Caco-2 (cell line): Measurements from ENCODE around the gene CDH16. TPM values are rescaled to one million over a fixed set of nuclear protein-coding genes. Genes with fewer than 3 reads are reported as not detected.
"Not testable (repeated sequence)": the region's sequence is repeated elsewhere in the genome, so short reads cannot be mapped to it uniquely, and the experiment has no call there.

Source experiments
- BruUV-seq: library from RNA; stranded (reverse); fragments of 400-500 nt; replicated peaks from 2 replicates; lab custom pipeline; 2021; lab: Mats Ljungman, UMichigan
- CTCF ChIA-PET: fragments of 300-600 bp; sonication (Branson Sonifier 250); formaldehyde crosslinking; loops from one replicate; lab custom pipeline; 2022; ENCODE audit warnings: antibody characterized with exemption; lab: Charles Lee
- POLR2A ChIA-PET: fragments of 300-600 bp; sonication (Branson Sonifier 250); formaldehyde crosslinking; loops from one replicate; lab custom pipeline; 2022; ENCODE audit warnings: antibody characterized with exemption; lab: Charles Lee
- DNase-seq, 2 experiments: peaks; one replicate each; pipeline versions ENCODE4 v3.0.0 to v3.0.0-alpha.2; 2020 to 2022
- H3K27me3 ChIP-seq: replicated peaks from 2 replicates; pipeline ENCODE4 v1.6.0; 2011; ENCODE audit warnings: low read length; ENCODE audit not compliant: control insufficient read depth, insufficient read depth
- H3K36me3 ChIP-seq: 2 replicates; pipeline ENCODE4 v1.5.1; 2011; ENCODE audit warnings: low read length; ENCODE audit not compliant: control insufficient read depth, insufficient read depth
- H3K4me1 ChIP-seq: fragments of 250-450 bp; sonication (Bioruptor Pico); 2 replicates; pipeline ENCODE4 v1.5.1; 2020; ENCODE audit warnings: mild to moderate bottlenecking
- H3K4me3 ChIP-seq: 2 replicates; pipeline ENCODE4 v1.5.1; 2011; ENCODE audit warnings: low read depth, mild to moderate bottlenecking, control low read depth, low read length
- H3K9me3 ChIP-seq: fragments of 250-450 bp; sonication (Bioruptor Pico); 2 replicates; pipeline ENCODE4 v1.5.1; 2020; ENCODE audit warnings: mild to moderate bottlenecking, moderate library complexity
- H3K27ac Mint-ChIP-seq: one replicate; pipeline ENCODE4 v1.8.0; 2022; ENCODE audit warnings: mixed read lengths; ENCODE audit not compliant: unreplicated experiment
- H3K27me3 Mint-ChIP-seq: one replicate; pipeline ENCODE4 v1.8.0; 2022; ENCODE audit warnings: mixed read lengths; ENCODE audit not compliant: insufficient read depth, unreplicated experiment
- H3K36me3 Mint-ChIP-seq: one replicate; pipeline ENCODE4 v1.8.0; 2022; ENCODE audit warnings: mild to moderate bottlenecking, mixed read lengths; ENCODE audit not compliant: insufficient read depth, unreplicated experiment
- H3K4me1 Mint-ChIP-seq: one replicate; pipeline ENCODE4 v1.8.0; 2022; ENCODE audit warnings: low read depth, mixed read lengths; ENCODE audit not compliant: unreplicated experiment
- H3K4me3 Mint-ChIP-seq: one replicate; pipeline ENCODE4 v1.8.0; 2022; ENCODE audit warnings: mild to moderate bottlenecking, moderate library complexity, mixed read lengths; ENCODE audit not compliant: unreplicated experiment
- H3K9me3 Mint-ChIP-seq: one replicate; pipeline ENCODE4 v1.8.0; 2022; ENCODE audit warnings: mixed read lengths; ENCODE audit not compliant: unreplicated experiment
- CTCF ChIP-seq, 2 experiments: fragments of 200-600 bp in 1 of 2; IDR thresholded peaks; 1 replicate in 1 of 2; 2 replicates in 1 of 2; pipeline versions ENCODE4 v1.5.1 to v1.8.0; 2011 to 2022; ENCODE audit warnings: antibody characterized with exemption in 1 of 2, control low read depth in 1 of 2, inconsistent platforms in 1 of 2, low read depth in 1 of 2, low read length in 1 of 2, mild to moderate bottlenecking in 1 of 2, moderate library complexity in 1 of 2; ENCODE audit not compliant: insufficient read depth in 1 of 2, severe bottlenecking in 1 of 2, unreplicated experiment in 1 of 2
- intact Hi-C: fragments of 100-400 bp; cut with micrococcal nuclease; formaldehyde crosslinking; loops from one replicate; pipeline ENCODE4 v1.10.0; 2022; ENCODE audit not compliant: unreplicated experiment
- total RNA-seq: library from RNA; stranded (reverse); gene quantifications from 2 replicates; pipeline ENCODE4 v1.2.3, GENCODE V29; 2022

Gene CDH16
- total RNA-seq, 1 experiment from 2014 or later: 0.48 TPM

GRCh38 chr16:66946974-66947301, 28.3 kb upstream of the CDH16 start:
- no peak overlapping the region for H3K4me3 ChIP-seq
- no peaks in the 10 kb centered on the region for H3K4me1 ChIP-seq
- H3K36me3 Mint-ChIP-seq: peaks cover 17% of the 10 kb centered on the region
- DNase-seq: no peak
- no peaks in the 10 kb centered on the region for H3K9me3 ChIP-seq
- no peaks in the 10 kb centered on the region for H3K27me3 Mint-ChIP-seq
- H3K27ac Mint-ChIP-seq: no peak overlapping the region
- ChIA-PET POLR2A (no interaction called here), CTCF (interaction anchor here (0.6 kb wide), 1 partner anchor 139 kb away, joined by 6 read pairs; no protein-coding TSS in a partner anchor)
- TF ChIP-seq CTCF (IDR thresholded peaks at IDR 0.05; ENCODE audit: insufficient read depth in 1 of 2, low read depth in 1 of 2, low read length in 1 of 2, severe bottlenecking in 1 of 2, unreplicated experiment in 1 of 2): no peak
- BruUV-seq: no TSS peak
- H3K4me1 Mint-ChIP-seq: no peaks in the 10 kb centered on the region
- H3K4me3 Mint-ChIP-seq: no peak overlapping the region
- H3K36me3 ChIP-seq: no peaks in the 10 kb centered on the region; the same call in 1 of the 2 replicates
- peaks cover 7% of the 10 kb centered on the region for H3K9me3 Mint-ChIP-seq
- H3K27me3 ChIP-seq: no peaks in the 10 kb centered on the region
- intact Hi-C loops: loop anchor here (1.0 to 2.0 kb wide), 4 partner anchors 52 to 238 kb away; partner anchors contain the start of genes FBXL8 and TRADD

- TF ChIP-seq CTCF (IDR thresholded peaks at IDR 0.05; ENCODE audit: insufficient read depth in 1 of 2, low read depth in 1 of 2, low read length in 1 of 2, severe bottlenecking in 1 of 2, unreplicated experiment in 1 of 2): no peak
- intact Hi-C loops: loop anchor here (2.0 kb wide), 3 partner anchors 68 to 238 kb away; partner anchors contain the start of genes FBXL8 and TRADD
Measured at GRCh38 chr16:66946541-66946940, 27.9 kb upstream of the CDH16 start.

GRCh38 chr16:66945939-66946338, 27.3 kb upstream of the CDH16 start:
- no TSS peak for BruUV-seq
- H3K4me3 ChIP-seq: no peak overlapping the region
- Mint-ChIP-seq H3K4me1 (no peaks in the 10 kb centered on the region), H3K36me3 (peaks cover 20% of the 10 kb centered on the region), H3K27me3 (no peaks in the 10 kb centered on the region), H3K9me3 (no peaks in the 10 kb centered on the region), H3K4me3 (no peak overlapping the region), H3K27ac (no peak overlapping the region)
- no peak for TF ChIP-seq CTCF (IDR thresholded peaks at IDR 0.05; ENCODE audit: insufficient read depth in 1 of 2, low read depth in 1 of 2, low read length in 1 of 2, severe bottlenecking in 1 of 2, unreplicated experiment in 1 of 2)
- intact Hi-C loops: loop anchor here (2.0 kb wide), 3 partner anchors 69 to 239 kb away; partner anchors contain the start of genes FBXL8 and TRADD
- H3K36me3 ChIP-seq: peaks cover 1% of the 10 kb centered on the region; the same call in 1 of the 2 replicates
- H3K9me3 ChIP-seq: no peaks in the 10 kb centered on the region
- ChIA-PET CTCF (no interaction called here), POLR2A (interaction anchor here (0.6 kb wide), 1 partner anchor 213 kb away, joined by 3 read pairs; no protein-coding TSS in a partner anchor)
- DNase-seq: no peak
- no peaks in the 10 kb centered on the region for H3K27me3 ChIP-seq
- H3K4me1 ChIP-seq: no peaks in the 10 kb centered on the region

More at GRCh38 chr16:66946541-66946940, 27.9 kb upstream of the CDH16 start:
- ChIA-PET POLR2A (no interaction called here), CTCF (interaction anchor here (0.6 kb wide), 1 partner anchor 139 kb away, joined by 6 read pairs; no protein-coding TSS in a partner anchor)
- DNase-seq: no peak
- no peak overlapping the region for H3K4me3 ChIP-seq
- Mint-ChIP-seq H3K4me1 (no peaks in the 10 kb centered on the region), H3K4me3 (no peak overlapping the region), H3K9me3 (peaks cover 4% of the 10 kb centered on the region), H3K27ac (no peak overlapping the region), H3K36me3 (peaks cover 20% of the 10 kb centered on the region), H3K27me3 (no peaks in the 10 kb centered on the region)
- H3K9me3 ChIP-seq: no peaks in the 10 kb centered on the region
- no TSS peak for BruUV-seq
- H3K4me1 ChIP-seq: no peaks in the 10 kb centered on the region
- peaks cover 1% of the 10 kb centered on the region; the same call in 1 of the 2 replicates for H3K36me3 ChIP-seq
- no peaks in the 10 kb centered on the region for H3K27me3 ChIP-seq

GRCh38 chr16:66944971-66945370, 26.3 kb upstream of the CDH16 start:
- H3K27ac Mint-ChIP-seq, H3K27me3 ChIP-seq, H3K9me3 Mint-ChIP-seq, POLR2A ChIA-PET, H3K27me3 Mint-ChIP-seq, H3K4me1 ChIP-seq, H3K36me3 ChIP-seq, H3K4me1 Mint-ChIP-seq, intact Hi-C loops, BruUV-seq, H3K4me3 ChIP-seq, H3K9me3 ChIP-seq, DNase-seq, H3K4me3 Mint-ChIP-seq: not testable (repeated sequence)
- peaks cover 26% of the 10 kb centered on the region for H3K36me3 Mint-ChIP-seq
- CTCF ChIA-PET: interaction anchor here (0.7 to 1.6 kb wide), 2 partner anchors 19 to 73 kb away, joined by 4 read pairs; no protein-coding TSS in a partner anchor
